Measurements from ENCODE around the gene TMEM171.

Gene TMEM171

GRCh38 chr5:73153513-73153912 is 33.1 kb downstream of the TMEM171 start:
- DNase-seq = no peak

GRCh38 chr5:73154208-73155006 is 34.0 kb downstream of the TMEM171 start:
- DNase-seq = no peak

- DNase-seq = no peak
These were observed 35.2 kb downstream of the TMEM171 start for GRCh38 chr5:73155271-73156222.

GRCh38 chr5:73157414-73158303 is 37.3 kb downstream of the TMEM171 start:
- no peak for DNase-seq

- DNase-seq = no peak
These were observed 37.9 kb downstream of the TMEM171 start for GRCh38 chr5:73158313-73158712.

GRCh38 chr5:73160239-73160671 is 39.9 kb downstream of the TMEM171 start:
- peak; percentile 79 for DNase-seq

GRCh38 chr5:73170522-73170921 is 50.1 kb downstream of the TMEM171 start:
- DNase-seq = no peak

GRCh38 chr5:73171495-73171894 is 51.1 kb downstream of the TMEM171 start:
- DNase-seq = no peak

- DNase-seq = no peak
These were observed 52.6 kb downstream of the TMEM171 start, which contains the start of gene TMEM174 for GRCh38 chr5:73172951-73173350. TSS of gene TMEM174 (plus strand) at chr5:73173193. CDS start at chr5:73173244, 51 bp downstream.

- DNase-seq = no peak
These were observed 53.9 kb downstream of the TMEM171 start for GRCh38 chr5:73174100-73174815.

GRCh38 chr5:73176250-73176649 is 55.9 kb downstream of the TMEM171 start:
- no peak for DNase-seq

GRCh38 chr5:73178265-73178664 is 57.9 kb downstream of the TMEM171 start:
- no peak for DNase-seq

GRCh38 chr5:73179730-73180129 is 59.4 kb downstream of the TMEM171 start:
- no peak for DNase-seq

GRCh38 chr5:73180566-73180965 is 60.2 kb downstream of the TMEM171 start:
- DNase-seq = no peak
